OCI-LY1 (cell line): ENCODE measurements around the gene CILP2.

Experiments used
- H2AFZ ChIP-seq: fragments of 200-600 bp; sonication (generic), shearing (Covaris generic); 2 replicates; pipeline ENCODE4 v1.6.0; 2014; ENCODE audit warnings: antibody characterized with exemption, mild to moderate bottlenecking, low read length
- H3F3A ChIP-seq: fragments of 200-600 bp; sonication (generic), shearing (Covaris generic); 2 replicates; pipeline ENCODE4 v1.6.0; 2014; ENCODE audit warnings: mild to moderate bottlenecking, antibody characterized with exemption, low read length, moderate library complexity; ENCODE audit not compliant: insufficient read depth
- H3K27ac ChIP-seq: fragments of 200-600 bp; sonication (generic); 2 replicates; pipeline ENCODE4 v1.5.1; 2014; ENCODE audit warnings: low read length, mixed run types, mild to moderate bottlenecking, low read depth; ENCODE audit not compliant: poor library complexity, severe bottlenecking
- H3K27me3 ChIP-seq: fragments of 200-600 bp; sonication (generic); 2 replicates; pipeline ENCODE4 v1.6.0; 2014; ENCODE audit warnings: antibody characterized with exemption, mild to moderate bottlenecking, low read length, moderate library complexity; ENCODE audit not compliant: insufficient read depth
- H3K36me3 ChIP-seq: fragments of 200-600 bp; sonication (generic); 2 replicates; pipeline ENCODE4 v1.6.1; 2014; ENCODE audit warnings: mild to moderate bottlenecking, antibody characterized with exemption, low read length, moderate library complexity, mixed read lengths; ENCODE audit not compliant: insufficient read depth
- H3K4me1 ChIP-seq: fragments of 200-600 bp; sonication (generic); 2 replicates; pipeline ENCODE4 v1.5.1; 2014; ENCODE audit warnings: mild to moderate bottlenecking, low read length, moderate library complexity; ENCODE audit not compliant: insufficient read depth, severe bottlenecking
- H3K4me2 ChIP-seq: fragments of 200-600 bp; sonication (generic), shearing (Covaris generic); 2 replicates; pipeline ENCODE4 v1.6.1; 2014; ENCODE audit warnings: low read length
- H3K4me3 ChIP-seq: fragments of 200-600 bp; sonication (generic); 2 replicates; pipeline ENCODE4 v1.5.1; 2014; ENCODE audit warnings: low read length, low read depth, mild to moderate bottlenecking, mixed read lengths; ENCODE audit not compliant: poor library complexity, severe bottlenecking
- H3K79me2 ChIP-seq: fragments of 200-600 bp; shearing (Covaris generic); 2 replicates; pipeline ENCODE4 v1.6.1; 2016; ENCODE audit warnings: mixed run types, low read length, mixed read lengths; ENCODE audit not compliant: insufficient read depth
- H3K9ac ChIP-seq: fragments of 200-600 bp; sonication (generic), shearing (Covaris generic); 2 replicates; pipeline ENCODE4 v1.6.1; 2014; ENCODE audit warnings: mild to moderate bottlenecking, low read length, mixed read lengths
- H3K9me2 ChIP-seq: fragments of 200-600 bp; sonication (generic), shearing (Covaris generic); 2 replicates; pipeline ENCODE4 v1.6.1; 2014; ENCODE audit warnings: low read depth, mild to moderate bottlenecking, low read length, mixed read lengths
- H3K9me3 ChIP-seq: fragments of 200-600 bp; shearing (Covaris generic); 2 replicates; pipeline ENCODE4 v1.6.1; 2014; ENCODE audit warnings: low read length, mixed read lengths
- H4K20me1 ChIP-seq: fragments of 200-600 bp; sonication (generic), shearing (Covaris generic); 2 replicates; pipeline ENCODE4 v1.6.0; 2016; ENCODE audit warnings: mild to moderate bottlenecking, low read length; ENCODE audit not compliant: insufficient read depth
- EZH2 ChIP-seq: fragments of 200-600 bp; sonication (generic), shearing (Covaris generic); IDR thresholded peaks from 2 replicates; pipeline ENCODE4 v1.8.0; 2017; ENCODE audit warnings: borderline replicate concordance, mixed run types, mild to moderate bottlenecking, antibody characterized with exemption, low read length, moderate library complexity, mixed read lengths
- TF ChIP-seq, protein P1 (sequence below): fragments of 200-600 bp; sonication (generic), shearing (Covaris generic); IDR thresholded peaks from 2 replicates; pipeline ENCODE4 v1.5.1; 2017; ENCODE audit warnings: mild to moderate bottlenecking, antibody characterized with exemption, low read length, moderate library complexity, mixed read lengths

The CILP2 gene

DNA sequence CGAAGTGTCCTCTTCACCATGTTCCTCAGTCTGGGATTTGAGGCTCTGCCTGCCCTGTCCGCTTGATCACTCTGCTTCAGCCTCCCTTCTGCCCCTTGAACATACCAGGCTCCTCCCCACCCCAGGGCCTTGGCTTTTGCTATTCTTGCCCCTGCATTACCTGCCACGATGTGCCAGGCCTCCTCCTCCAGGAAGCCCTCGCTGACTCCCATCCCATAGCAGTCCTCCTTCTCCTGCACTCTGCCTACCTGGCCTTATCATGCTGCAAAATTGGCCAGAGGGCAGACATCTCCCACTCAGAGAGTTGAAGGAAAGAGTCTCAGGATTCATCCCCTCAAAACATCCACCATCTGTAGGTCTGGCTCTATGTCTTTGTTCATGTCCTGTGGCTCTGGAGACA is 7.2 kb upstream of the CILP2 start:
- H3K79me2 ChIP-seq: no peaks in the 10 kb centered on the region
- no peak overlapping the region for H2AFZ ChIP-seq
- H3K4me3 ChIP-seq: no peak overlapping the region
- H3K4me2 ChIP-seq: no peak overlapping the region
- H3F3A ChIP-seq: no peaks in the 10 kb centered on the region; the same call in 1 of the 2 replicates
- peaks cover 21% of the 10 kb centered on the region for H3K4me1 ChIP-seq
- H3K9me3 ChIP-seq: no peaks in the 10 kb centered on the region
- peaks cover 34% of the 10 kb centered on the region for H3K36me3 ChIP-seq
- H3K9ac ChIP-seq: no peak overlapping the region
- no peak overlapping the region for H3K27ac ChIP-seq
- TF ChIP-seq EZH2: no peak
- TF ChIP-seq, protein P1, sequence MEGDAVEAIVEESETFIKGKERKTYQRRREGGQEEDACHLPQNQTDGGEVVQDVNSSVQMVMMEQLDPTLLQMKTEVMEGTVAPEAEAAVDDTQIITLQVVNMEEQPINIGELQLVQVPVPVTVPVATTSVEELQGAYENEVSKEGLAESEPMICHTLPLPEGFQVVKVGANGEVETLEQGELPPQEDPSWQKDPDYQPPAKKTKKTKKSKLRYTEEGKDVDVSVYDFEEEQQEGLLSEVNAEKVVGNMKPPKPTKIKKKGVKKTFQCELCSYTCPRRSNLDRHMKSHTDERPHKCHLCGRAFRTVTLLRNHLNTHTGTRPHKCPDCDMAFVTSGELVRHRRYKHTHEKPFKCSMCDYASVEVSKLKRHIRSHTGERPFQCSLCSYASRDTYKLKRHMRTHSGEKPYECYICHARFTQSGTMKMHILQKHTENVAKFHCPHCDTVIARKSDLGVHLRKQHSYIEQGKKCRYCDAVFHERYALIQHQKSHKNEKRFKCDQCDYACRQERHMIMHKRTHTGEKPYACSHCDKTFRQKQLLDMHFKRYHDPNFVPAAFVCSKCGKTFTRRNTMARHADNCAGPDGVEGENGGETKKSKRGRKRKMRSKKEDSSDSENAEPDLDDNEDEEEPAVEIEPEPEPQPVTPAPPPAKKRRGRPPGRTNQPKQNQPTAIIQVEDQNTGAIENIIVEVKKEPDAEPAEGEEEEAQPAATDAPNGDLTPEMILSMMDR: no peak
- no peaks in the 10 kb centered on the region for H4K20me1 ChIP-seq
- H3K9me2 ChIP-seq: no peaks in the 10 kb centered on the region
- no peaks in the 10 kb centered on the region for H3K27me3 ChIP-seq

DNA sequence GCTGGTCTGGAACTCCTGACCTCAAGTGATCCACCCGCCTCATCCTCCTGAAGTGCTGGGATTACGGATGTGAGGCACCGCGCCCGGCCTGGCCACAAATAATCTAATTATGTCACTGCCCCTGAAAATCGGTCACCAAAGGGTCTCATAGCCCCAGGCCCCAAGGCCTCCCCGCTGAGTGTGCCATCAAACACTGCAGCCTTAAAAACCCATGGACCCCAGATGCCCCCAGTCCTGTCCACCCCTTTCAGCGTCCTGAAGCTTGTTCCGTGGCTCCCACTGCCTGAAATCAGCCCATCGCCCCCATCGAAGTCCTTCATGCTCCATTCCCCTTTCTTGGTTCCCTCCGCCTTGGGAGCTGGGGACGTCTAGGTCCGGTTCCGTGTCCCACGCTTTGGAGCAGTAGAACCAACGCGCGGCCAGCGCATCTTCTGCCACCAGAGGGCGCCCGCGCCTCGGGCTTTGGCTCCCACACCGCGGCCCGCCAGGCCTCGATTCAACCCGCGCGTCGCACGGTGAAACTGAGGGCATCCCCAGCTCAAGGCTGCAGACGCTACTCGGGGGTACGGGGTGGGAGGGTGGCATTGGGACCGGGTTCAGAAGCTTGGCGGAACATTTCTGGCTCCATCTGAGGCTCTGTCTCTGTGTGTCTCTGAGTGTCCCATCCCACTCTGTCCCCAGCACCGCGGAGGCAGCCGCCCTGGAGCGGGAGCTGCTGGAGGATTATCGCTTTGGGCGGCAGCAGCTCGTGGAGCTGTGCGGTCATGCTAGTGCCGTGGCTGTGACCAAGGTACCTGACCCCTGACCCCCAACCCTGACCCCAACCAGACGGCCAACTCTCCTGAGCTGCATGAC is 5.9 kb upstream of the CILP2 start:
- H3K27me3 ChIP-seq: no peaks in the 10 kb centered on the region
- H3F3A ChIP-seq: no peaks in the 10 kb centered on the region; the same call in 1 of the 2 replicates
- no peaks in the 10 kb centered on the region for H4K20me1 ChIP-seq
- TF ChIP-seq EZH2: no peak
- TF ChIP-seq, protein P1: peak; percentile 97
- H3K9me2 ChIP-seq: no peaks in the 10 kb centered on the region
- no peaks in the 10 kb centered on the region for H3K9me3 ChIP-seq
- H3K79me2 ChIP-seq: no peaks in the 10 kb centered on the region
- peaks cover 24% of the 10 kb centered on the region for H3K36me3 ChIP-seq
- peaks cover 8% of the 10 kb centered on the region for H3K4me1 ChIP-seq
- H3K4me2 ChIP-seq: no peak overlapping the region
- H3K9ac ChIP-seq: no peak overlapping the region
- H2AFZ ChIP-seq: no peak overlapping the region
- no peak overlapping the region for H3K27ac ChIP-seq
- no peak overlapping the region for H3K4me3 ChIP-seq

DNA sequence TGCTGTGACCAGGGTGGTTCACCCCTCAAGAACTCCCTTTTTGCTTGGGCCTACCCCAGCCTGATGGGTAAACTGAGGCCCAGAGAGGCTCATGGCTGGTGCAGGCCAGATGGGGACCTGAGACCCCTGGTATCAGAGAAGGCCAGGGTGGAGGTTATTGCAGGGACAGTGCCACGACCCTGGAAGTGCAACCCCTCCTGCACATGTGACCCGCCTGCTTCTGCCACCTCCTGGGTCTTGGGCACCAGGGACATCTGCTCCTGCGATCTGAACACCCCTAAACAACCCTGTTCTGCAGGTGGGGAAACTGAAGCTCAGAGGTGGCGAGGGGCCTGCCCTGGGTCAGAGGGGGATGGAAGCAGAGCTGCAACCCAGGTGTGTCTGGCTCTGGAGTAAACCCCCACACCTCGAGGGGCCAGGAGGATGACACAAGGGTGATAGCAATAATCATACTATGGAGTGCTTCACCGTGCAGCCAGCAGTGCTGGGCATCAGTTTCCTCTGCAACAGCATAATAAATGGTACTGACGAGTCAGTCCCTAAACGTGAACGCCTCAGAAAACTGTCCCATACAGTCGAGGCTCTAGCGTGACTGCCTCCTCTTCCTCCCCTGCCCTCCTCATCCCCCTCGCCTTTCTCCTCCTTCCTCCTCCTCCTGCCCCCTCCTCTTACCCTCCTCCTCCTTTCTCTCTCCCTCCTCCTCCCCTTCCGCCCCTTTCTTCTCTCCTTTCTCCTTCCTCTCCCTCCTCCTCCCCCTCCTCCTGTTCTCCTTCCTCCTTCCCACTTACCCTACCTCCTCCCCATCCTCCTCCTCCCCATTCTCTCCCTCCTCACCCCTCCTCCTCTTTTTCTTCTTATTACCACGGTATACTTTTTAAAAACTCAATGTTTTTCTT is 5.0 kb upstream of the CILP2 start:
- H3K27ac ChIP-seq: no peak overlapping the region
- H3K4me2 ChIP-seq: no peak overlapping the region
- H3K9me3 ChIP-seq: no peaks in the 10 kb centered on the region
- no peak for TF ChIP-seq EZH2
- TF ChIP-seq, protein P1: no peak
- H3K36me3 ChIP-seq: peaks cover 16% of the 10 kb centered on the region
- no peak overlapping the region for H2AFZ ChIP-seq
- no peak overlapping the region for H3K9ac ChIP-seq
- peaks cover 9% of the 10 kb centered on the region for H3K4me1 ChIP-seq
- no peak overlapping the region for H3K4me3 ChIP-seq
- no peaks in the 10 kb centered on the region for H3K9me2 ChIP-seq
- no peaks in the 10 kb centered on the region; the same call in 1 of the 2 replicates for H3F3A ChIP-seq
- H3K27me3 ChIP-seq: no peaks in the 10 kb centered on the region
- H4K20me1 ChIP-seq: no peaks in the 10 kb centered on the region
- no peaks in the 10 kb centered on the region for H3K79me2 ChIP-seq
